Colonic mucosa (tissue), 4 donors: ENCODE results near the gene SLC6A4. TPM values are rescaled to one million over a fixed set of nuclear protein-coding genes. Genes with fewer than 3 reads are reported as not detected.

Experiments
- DNase-seq: peaks from one replicate; pipeline ENCODE4 v3.0.0-alpha.2; 2020
- H3K27ac ChIP-seq: fragments of 200-600 bp; one replicate; pipeline ENCODE4 v1.8.0; 2021
- H3K27me3 ChIP-seq: fragments of 200-600 bp; one replicate; pipeline ENCODE4 v1.8.0; 2021
- H3K36me3 ChIP-seq: fragments of 200-600 bp; one replicate; pipeline ENCODE4 v1.8.0; 2021
- H3K4me1 ChIP-seq: fragments of 200-600 bp; one replicate; pipeline ENCODE4 v1.8.0; 2021; ENCODE audit warnings: mild to moderate bottlenecking
- H3K4me3 ChIP-seq: fragments of 200-600 bp; one replicate; pipeline ENCODE4 v1.8.0; 2021
- H3K9ac ChIP-seq, 2 donors: one replicate each; pipeline ENCODE4 v1.7.0; 2013; ENCODE audit warnings: control low read depth in 2 of 2, low read depth in 2 of 2, low read length in 2 of 2
- H3K9me3 ChIP-seq: fragments of 200-600 bp; one replicate; pipeline ENCODE4 v1.8.0; 2021
- intact Hi-C: fragments of 100-400 bp; cut with DNase I; formaldehyde crosslinking; loops from one replicate; pipeline ENCODE4 v1.14.1; 2022
- total RNA-seq, 2 donors: library from RNA; stranded (reverse); fragmentation: NEBNext Ultra II Directional in 1 of 2; extraction: Animal tissue kit (Norgen Biotek cat#: 25700) in 1 of 2; gene quantifications; one replicate each; pipeline ENCODE4 v1.2.1, GENCODE V29; 2021
- TF ChIP-seq, protein P1 (sequence below): fragments of 200-600 bp; IDR thresholded peaks from one replicate; pipeline ENCODE4 v1.8.0; 2022; ENCODE audit warnings: antibody characterized with exemption, mild to moderate bottlenecking
- donor health status: healthy.
- donor health status: DM: no; HTN: no; CAD: no.
- donor health status: DM: no; HTN: no; CAD: no.

SLC6A4 gene
- total RNA-seq, 2 donors from 2014 or later: 0.25 to 0.88 TPM

DNA sequence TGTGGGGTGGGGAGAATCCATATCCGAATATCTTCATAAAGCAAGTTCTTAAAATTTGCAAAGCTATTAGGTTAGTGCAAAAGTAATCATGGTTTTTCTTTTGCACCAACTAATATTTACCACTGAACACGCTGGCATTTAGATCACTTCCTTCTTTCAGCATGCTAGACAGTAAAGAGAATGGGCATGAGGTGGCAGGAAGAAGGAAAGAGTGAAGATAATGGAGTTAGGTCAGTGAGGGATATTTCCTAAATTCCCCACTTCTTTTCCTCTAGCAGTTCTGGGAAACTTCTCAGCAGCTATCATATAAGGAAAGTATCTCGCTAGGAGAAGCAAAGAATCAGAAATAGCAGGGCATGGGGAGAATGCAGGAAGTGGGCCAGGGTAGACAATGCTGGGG lies 39.0 kb downstream of the SLC6A4 start:
- H3K4me1 ChIP-seq: no peaks in the 10 kb centered on the region
- intact Hi-C loops: no loop called here
- no peaks in the 10 kb centered on the region for H3K27me3 ChIP-seq
- H3K4me3 ChIP-seq: no peak overlapping the region
- TF ChIP-seq, protein P1, sequence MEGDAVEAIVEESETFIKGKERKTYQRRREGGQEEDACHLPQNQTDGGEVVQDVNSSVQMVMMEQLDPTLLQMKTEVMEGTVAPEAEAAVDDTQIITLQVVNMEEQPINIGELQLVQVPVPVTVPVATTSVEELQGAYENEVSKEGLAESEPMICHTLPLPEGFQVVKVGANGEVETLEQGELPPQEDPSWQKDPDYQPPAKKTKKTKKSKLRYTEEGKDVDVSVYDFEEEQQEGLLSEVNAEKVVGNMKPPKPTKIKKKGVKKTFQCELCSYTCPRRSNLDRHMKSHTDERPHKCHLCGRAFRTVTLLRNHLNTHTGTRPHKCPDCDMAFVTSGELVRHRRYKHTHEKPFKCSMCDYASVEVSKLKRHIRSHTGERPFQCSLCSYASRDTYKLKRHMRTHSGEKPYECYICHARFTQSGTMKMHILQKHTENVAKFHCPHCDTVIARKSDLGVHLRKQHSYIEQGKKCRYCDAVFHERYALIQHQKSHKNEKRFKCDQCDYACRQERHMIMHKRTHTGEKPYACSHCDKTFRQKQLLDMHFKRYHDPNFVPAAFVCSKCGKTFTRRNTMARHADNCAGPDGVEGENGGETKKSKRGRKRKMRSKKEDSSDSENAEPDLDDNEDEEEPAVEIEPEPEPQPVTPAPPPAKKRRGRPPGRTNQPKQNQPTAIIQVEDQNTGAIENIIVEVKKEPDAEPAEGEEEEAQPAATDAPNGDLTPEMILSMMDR: no peak
- no peak overlapping the region for H3K27ac ChIP-seq
- no peaks in the 10 kb centered on the region for H3K36me3 ChIP-seq
- H3K9ac ChIP-seq: no peak overlapping the region
- no peak for DNase-seq
- H3K9me3 ChIP-seq: no peaks in the 10 kb centered on the region

GRCh38 chr17:30191072-30191471 lies 44.4 kb downstream of the SLC6A4 start:
- no peaks in the 10 kb centered on the region for H3K4me1 ChIP-seq
- no peak overlapping the region for H3K9ac ChIP-seq
- no peak overlapping the region for H3K4me3 ChIP-seq
- TF ChIP-seq, protein P1: no peak
- H3K9me3 ChIP-seq: no peaks in the 10 kb centered on the region
- H3K27ac ChIP-seq: no peak overlapping the region
- no peaks in the 10 kb centered on the region for H3K27me3 ChIP-seq
- no peak for DNase-seq
- no peaks in the 10 kb centered on the region for H3K36me3 ChIP-seq
- intact Hi-C loops: no loop called here

GRCh38 chr17:30188211-30188939 lies 47.1 kb downstream of the SLC6A4 start:
- Histone ChIP-seq H3K4me1 (no peaks in the 10 kb centered on the region), H3K4me3 (no peak overlapping the region), H3K9me3 (no peaks in the 10 kb centered on the region), H3K9ac (no peak overlapping the region), H3K27me3 (no peaks in the 10 kb centered on the region), H3K27ac (no peak overlapping the region), H3K36me3 (no peaks in the 10 kb centered on the region)
- intact Hi-C loops: no loop called here
- TF ChIP-seq, protein P1: no peak
- DNase-seq: no peak

- H3K9me3 ChIP-seq: no peaks in the 10 kb centered on the region
- no peak overlapping the region for H3K27ac ChIP-seq
- H3K9ac ChIP-seq: no peak overlapping the region
- DNase-seq: no peak
- TF ChIP-seq, protein P1: no peak
- H3K27me3 ChIP-seq: no peaks in the 10 kb centered on the region
- intact Hi-C loops: no loop called here
- H3K4me1 ChIP-seq: no peaks in the 10 kb centered on the region
- H3K36me3 ChIP-seq: no peaks in the 10 kb centered on the region
- H3K4me3 ChIP-seq: no peak overlapping the region
These were observed 47.9 kb downstream of the SLC6A4 start for GRCh38 chr17:30187573-30187972.

DNA sequence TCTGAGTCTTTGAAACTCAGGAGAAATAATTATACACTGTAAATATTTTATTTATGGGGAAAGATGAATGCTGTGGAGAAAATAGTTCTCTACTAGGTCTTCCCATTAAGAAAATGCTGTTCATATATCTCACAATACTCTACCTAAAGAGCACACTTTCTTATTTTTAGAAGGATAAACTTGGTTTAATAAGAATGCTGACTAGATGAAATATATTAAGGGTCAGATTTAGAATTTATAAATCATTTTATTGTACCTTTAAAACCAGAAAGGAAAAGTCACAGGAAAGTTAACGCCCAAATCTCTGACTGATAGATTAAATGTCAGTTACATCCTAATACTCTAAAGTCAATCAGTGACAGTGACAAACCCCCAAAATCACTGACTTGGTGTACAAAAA lies 48.7 kb downstream of the SLC6A4 start:
- Histone ChIP-seq H3K4me1 (no peaks in the 10 kb centered on the region), H3K36me3 (no peaks in the 10 kb centered on the region), H3K27me3 (no peaks in the 10 kb centered on the region), H3K4me3 (no peak overlapping the region), H3K27ac (no peak overlapping the region), H3K9me3 (no peaks in the 10 kb centered on the region), H3K9ac (no peak overlapping the region)
- TF ChIP-seq, protein P1: no peak
- intact Hi-C loops: no loop called here
- no peak for DNase-seq
